PC-9 (cell line): ENCODE measurements around the gene AGBL4.

Source experiments
- EZH2 ChIP-seq: fragments of 200-600 bp; sonication (generic); IDR thresholded peaks from 2 replicates; pipeline ENCODE4 v1.8.0; 2017; ENCODE audit warnings: antibody characterized with exemption, low read depth
- TF ChIP-seq, protein P1 (sequence below): fragments of 200-600 bp; sonication (generic); conservative IDR thresholded peaks from 2 replicates; pipeline ENCODE4 v1.6.1; 2017; ENCODE audit warnings: mixed run types, antibody characterized with exemption, mild to moderate bottlenecking, moderate library complexity

DNA sequence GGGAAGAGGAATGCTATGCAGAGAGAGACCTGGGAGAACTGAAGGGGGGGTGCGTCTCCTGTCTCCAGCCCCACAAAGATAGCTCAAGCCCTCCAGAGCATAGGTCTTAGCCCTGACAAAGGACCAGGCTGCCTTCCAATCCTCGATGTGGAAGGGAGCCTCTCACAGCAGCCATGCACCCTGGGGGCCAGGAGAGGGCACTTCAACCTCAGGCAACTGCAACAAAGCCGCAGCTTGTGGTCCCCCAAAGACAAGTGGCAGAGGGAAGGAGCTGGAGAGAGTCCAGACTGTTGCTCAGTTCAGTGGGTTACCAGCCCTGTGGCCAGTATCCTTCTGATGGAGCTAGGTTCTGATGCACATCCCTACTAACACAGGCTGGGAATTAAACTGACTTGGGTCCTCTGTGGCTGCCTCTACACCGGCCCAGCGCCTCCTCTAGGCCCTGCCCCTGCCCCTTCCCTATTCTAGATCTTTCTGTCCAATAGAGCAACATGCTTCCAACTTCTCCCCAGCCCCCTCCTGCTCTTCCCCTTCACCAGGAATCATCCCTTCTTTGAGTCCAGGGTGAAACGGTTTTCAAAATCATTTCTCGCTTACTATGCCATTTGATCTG lies 1451.0 kb downstream of the AGBL4 start:
- TF ChIP-seq, protein P1, sequence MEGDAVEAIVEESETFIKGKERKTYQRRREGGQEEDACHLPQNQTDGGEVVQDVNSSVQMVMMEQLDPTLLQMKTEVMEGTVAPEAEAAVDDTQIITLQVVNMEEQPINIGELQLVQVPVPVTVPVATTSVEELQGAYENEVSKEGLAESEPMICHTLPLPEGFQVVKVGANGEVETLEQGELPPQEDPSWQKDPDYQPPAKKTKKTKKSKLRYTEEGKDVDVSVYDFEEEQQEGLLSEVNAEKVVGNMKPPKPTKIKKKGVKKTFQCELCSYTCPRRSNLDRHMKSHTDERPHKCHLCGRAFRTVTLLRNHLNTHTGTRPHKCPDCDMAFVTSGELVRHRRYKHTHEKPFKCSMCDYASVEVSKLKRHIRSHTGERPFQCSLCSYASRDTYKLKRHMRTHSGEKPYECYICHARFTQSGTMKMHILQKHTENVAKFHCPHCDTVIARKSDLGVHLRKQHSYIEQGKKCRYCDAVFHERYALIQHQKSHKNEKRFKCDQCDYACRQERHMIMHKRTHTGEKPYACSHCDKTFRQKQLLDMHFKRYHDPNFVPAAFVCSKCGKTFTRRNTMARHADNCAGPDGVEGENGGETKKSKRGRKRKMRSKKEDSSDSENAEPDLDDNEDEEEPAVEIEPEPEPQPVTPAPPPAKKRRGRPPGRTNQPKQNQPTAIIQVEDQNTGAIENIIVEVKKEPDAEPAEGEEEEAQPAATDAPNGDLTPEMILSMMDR: peak; percentile 48; the same call in 1 of the 2 replicates
- TF ChIP-seq EZH2: no peak
